Ovary (tissue), 9 donors: ENCODE measurements around the gene GPD2. TPM values are rescaled to one million over a fixed set of nuclear protein-coding genes. Genes with fewer than 3 reads are reported as not detected.

Source experiments
- DNase-seq, 5 donors: peaks; one replicate each; pipeline ENCODE4 v3.0.0-alpha.2; 2019 to 2020
- H3K27ac ChIP-seq, 2 donors: fragments of 200-600 bp; one replicate each; pipeline versions ENCODE4 v1.5.1 to v1.8.0; 2019 to 2022
- H3K27me3 ChIP-seq: fragments of 200-600 bp; one replicate; pipeline ENCODE4 v1.8.0; 2022
- H3K36me3 ChIP-seq: fragments of 200-600 bp; sonication (generic); one replicate; pipeline ENCODE4 v1.5.1; 2019
- H3K4me1 ChIP-seq: one replicate; pipeline ENCODE4 v1.8.1; 2013; ENCODE audit warnings: mild to moderate bottlenecking, moderate library complexity; ENCODE audit not compliant: insufficient read depth
- H3K4me3 ChIP-seq: fragments of 200-600 bp; sonication (generic); one replicate; pipeline ENCODE4 v1.5.1; 2017
- H3K9me3 ChIP-seq, 2 donors: fragments of 200-600 bp in 1 of 2; sonication (generic) in 1 of 2; one replicate each; pipeline versions ENCODE4 v1.5.1 to v1.8.1; 2013 to 2019; ENCODE audit warnings: mild to moderate bottlenecking in 1 of 2, moderate library complexity in 1 of 2
- EP300 ChIP-seq: sonication (generic); formaldehyde crosslinking; IDR thresholded peaks from one replicate; pipeline ENCODE4 v1.6.1; 2017; ENCODE audit warnings: antibody characterized with exemption
- POLR2A ChIP-seq: fragments of 450-650 bp; IDR thresholded peaks from one replicate; pipeline ENCODE4 v1.6.1; 2017; ENCODE audit warnings: antibody characterized with exemption, mild to moderate bottlenecking, moderate library complexity
- WGBS, 3 donors: extraction: QIAGEN DNeasy Blood & Tissue Kit in 1 of 3; methylation state at CpG; one replicate each; pipeline versions ENCODE4 v1.1.5 to v1.1.7; 2013 to 2017; 5-methylcytosine and 5-hydroxymethylcytosine counted together
- intact Hi-C, 4 donors: fragments of 100-400 bp; cut with DNase I; formaldehyde crosslinking; loops; one replicate each; pipeline versions ENCODE4 v1.11.0 to v1.15.1; 2022 to 2023
- polyA plus RNA-seq, 2 donors: library from polyadenylated mRNA; stranded (reverse); fragments of 200-250 nt in 1 of 2; fragments of 350-450 nt in 1 of 2; fragmentation: Illumina TruSeq in 1 of 2; extraction: RNeasy Lipid Tissue Mini Kit (QIAGEN cat#74804) in 1 of 2; gene quantifications; one replicate each; pipeline ENCODE4 v1.2.3, GENCODE V29; 2013 to 2014
- total RNA-seq, 7 donors: library from RNA; depleted of rRNA in 2 of 7; stranded (reverse); fragments of >200 nt in 2 of 7; fragmentation: NEBNext Ultra II Directional in 3 of 7; extraction: Animal tissue kit (Norgen Biotek cat#: 25700) in 3 of 7; gene quantifications; one replicate each; pipeline versions ENCODE4 v1.1.0 to v1.2.4, GENCODE V29; 2016 to 2023
- TF ChIP-seq, protein P1 (sequence below), 3 donors: fragments of 450-650 bp in 2 of 3; fragments of 200-600 bp in 1 of 3; IDR thresholded peaks; one replicate each; pipeline versions ENCODE4 v1.5.1 to v1.8.0; 2016 to 2022; ENCODE audit warnings: antibody characterized with exemption in 3 of 3, mild to moderate bottlenecking in 1 of 3
- donor health status: DM: no; HTN: no; CAD: no; lungs with moderate emphysema.
- donor health status: DM: no; HTN: no; CAD: no.
- donor health status: Bipolar disorder and iron deficiency.
- donor health status: DM: yes; HTN: yes; CAD: no.
- donor health status: DM: no; HTN: no; CAD: no.
- donor health status: DM: yes; HTN: yes; CAD: no.

Gene GPD2
- total and polyA plus RNA-seq, 9 donors: 6.7 to 61.7 (median 24.5) TPM

- H3K27ac ChIP-seq: no peak overlapping the region
- intact Hi-C loops: no loop called here
Measured at GRCh38 chr2:156486614-156487013, 50.4 kb downstream of the GPD2 start.

DNA sequence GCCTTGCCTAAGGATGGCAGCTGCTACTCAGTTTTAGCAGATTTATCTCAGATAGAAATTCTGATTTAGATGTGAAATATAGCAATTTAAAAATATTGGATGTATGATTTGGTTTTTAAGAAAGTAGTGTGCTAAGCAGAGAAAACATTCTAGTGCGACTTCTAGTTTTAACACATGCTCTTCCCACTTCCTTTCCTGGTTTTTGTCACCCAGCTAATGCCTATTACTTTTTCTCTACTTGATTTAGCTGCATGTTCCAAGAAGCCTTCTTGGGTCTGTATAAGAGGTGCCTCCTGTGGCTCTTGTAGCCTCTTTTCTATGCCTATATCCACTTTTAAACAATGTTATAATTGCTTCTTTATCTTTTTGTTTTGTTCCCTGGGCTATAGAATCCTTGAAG lies 53.0 kb downstream of the GPD2 start:
- H3K36me3 ChIP-seq: no peaks in the 10 kb centered on the region
- no peaks in the 10 kb centered on the region for H3K27me3 ChIP-seq
- peaks cover 2% of the 10 kb centered on the region for H3K4me1 ChIP-seq
- no peak overlapping the region for H3K27ac ChIP-seq
- H3K9me3 ChIP-seq: no peaks in the 10 kb centered on the region
- H3K4me3 ChIP-seq: no peak overlapping the region
- DNase-seq: no peak
- intact Hi-C loops: no loop called here
- 95 to 98% (median 98%) methylated on average over 1 of the region's 1 CpG for WGBS, 3 donors
- no peak for TF ChIP-seq EP300
- TF ChIP-seq POLR2A: no peak
- TF ChIP-seq, protein P1, sequence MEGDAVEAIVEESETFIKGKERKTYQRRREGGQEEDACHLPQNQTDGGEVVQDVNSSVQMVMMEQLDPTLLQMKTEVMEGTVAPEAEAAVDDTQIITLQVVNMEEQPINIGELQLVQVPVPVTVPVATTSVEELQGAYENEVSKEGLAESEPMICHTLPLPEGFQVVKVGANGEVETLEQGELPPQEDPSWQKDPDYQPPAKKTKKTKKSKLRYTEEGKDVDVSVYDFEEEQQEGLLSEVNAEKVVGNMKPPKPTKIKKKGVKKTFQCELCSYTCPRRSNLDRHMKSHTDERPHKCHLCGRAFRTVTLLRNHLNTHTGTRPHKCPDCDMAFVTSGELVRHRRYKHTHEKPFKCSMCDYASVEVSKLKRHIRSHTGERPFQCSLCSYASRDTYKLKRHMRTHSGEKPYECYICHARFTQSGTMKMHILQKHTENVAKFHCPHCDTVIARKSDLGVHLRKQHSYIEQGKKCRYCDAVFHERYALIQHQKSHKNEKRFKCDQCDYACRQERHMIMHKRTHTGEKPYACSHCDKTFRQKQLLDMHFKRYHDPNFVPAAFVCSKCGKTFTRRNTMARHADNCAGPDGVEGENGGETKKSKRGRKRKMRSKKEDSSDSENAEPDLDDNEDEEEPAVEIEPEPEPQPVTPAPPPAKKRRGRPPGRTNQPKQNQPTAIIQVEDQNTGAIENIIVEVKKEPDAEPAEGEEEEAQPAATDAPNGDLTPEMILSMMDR (IDR thresholded peaks at IDR 0.05): no peak

More at GRCh38 chr2:156486614-156487013, 50.4 kb downstream of the GPD2 start:
- no peaks in the 10 kb centered on the region for H3K27me3 ChIP-seq
- no peak for DNase-seq
- WGBS, 3 donors: 85 to 92% (median 88%) methylated on average over 2 of the region's 2 CpGs
- TF ChIP-seq, protein P1 (IDR thresholded peaks at IDR 0.05): no peak
- TF ChIP-seq EP300 (no peak), POLR2A (no peak)
- no peaks in the 10 kb centered on the region for H3K9me3 ChIP-seq
- peaks cover 2% of the 10 kb centered on the region for H3K4me1 ChIP-seq
- no peak overlapping the region for H3K4me3 ChIP-seq
- no peaks in the 10 kb centered on the region for H3K36me3 ChIP-seq

- WGBS, 3 donors: 57 to 82% (median 78%) methylated on average over 5 to 6 of the region's 6 CpGs
- no peak overlapping the region for H3K4me3 ChIP-seq
- no peak for DNase-seq
- H3K27me3 ChIP-seq: no peaks in the 10 kb centered on the region
- H3K27ac ChIP-seq: no peak overlapping the region
- intact Hi-C loops: no loop called here
- TF ChIP-seq EP300 (no peak), POLR2A (no peak)
- TF ChIP-seq, protein P1 (IDR thresholded peaks at IDR 0.05): no peak
- no peaks in the 10 kb centered on the region for H3K9me3 ChIP-seq
- H3K4me1 ChIP-seq: peaks cover 2% of the 10 kb centered on the region
- no peaks in the 10 kb centered on the region for H3K36me3 ChIP-seq
Measured at GRCh38 chr2:156489750-156490465, 53.7 kb downstream of the GPD2 start.

GRCh38 chr2:156490466-156490840 lies 54.3 kb downstream of the GPD2 start:
- WGBS, 3 donors: 94 to 97% (median 96%) methylated on average over 1 of the region's 1 CpG
- no peak overlapping the region for H3K27ac ChIP-seq
- peaks cover 2% of the 10 kb centered on the region for H3K4me1 ChIP-seq
- no peak for DNase-seq
- H3K27me3 ChIP-seq: no peaks in the 10 kb centered on the region
- intact Hi-C loops: no loop called here
- H3K4me3 ChIP-seq: no peak overlapping the region
- H3K36me3 ChIP-seq: no peaks in the 10 kb centered on the region
- H3K9me3 ChIP-seq: no peaks in the 10 kb centered on the region
- no peak for TF ChIP-seq EP300
- TF ChIP-seq, protein P1 (IDR thresholded peaks at IDR 0.05): no peak
